OCI-LY1 (cell line): ENCODE data around the gene GXYLT2.

ENCODE experiments used
- EZH2 ChIP-seq: fragments of 200-600 bp; sonication (generic), shearing (Covaris generic); IDR thresholded peaks from 2 replicates; pipeline ENCODE4 v1.8.0; 2017; ENCODE audit warnings: borderline replicate concordance, mixed run types, mild to moderate bottlenecking, antibody characterized with exemption, low read length, moderate library complexity, mixed read lengths
- TF ChIP-seq, protein P1 (sequence below): fragments of 200-600 bp; sonication (generic), shearing (Covaris generic); IDR thresholded peaks from 2 replicates; pipeline ENCODE4 v1.5.1; 2017; ENCODE audit warnings: mild to moderate bottlenecking, antibody characterized with exemption, low read length, moderate library complexity, mixed read lengths

- TF ChIP-seq, protein P1, sequence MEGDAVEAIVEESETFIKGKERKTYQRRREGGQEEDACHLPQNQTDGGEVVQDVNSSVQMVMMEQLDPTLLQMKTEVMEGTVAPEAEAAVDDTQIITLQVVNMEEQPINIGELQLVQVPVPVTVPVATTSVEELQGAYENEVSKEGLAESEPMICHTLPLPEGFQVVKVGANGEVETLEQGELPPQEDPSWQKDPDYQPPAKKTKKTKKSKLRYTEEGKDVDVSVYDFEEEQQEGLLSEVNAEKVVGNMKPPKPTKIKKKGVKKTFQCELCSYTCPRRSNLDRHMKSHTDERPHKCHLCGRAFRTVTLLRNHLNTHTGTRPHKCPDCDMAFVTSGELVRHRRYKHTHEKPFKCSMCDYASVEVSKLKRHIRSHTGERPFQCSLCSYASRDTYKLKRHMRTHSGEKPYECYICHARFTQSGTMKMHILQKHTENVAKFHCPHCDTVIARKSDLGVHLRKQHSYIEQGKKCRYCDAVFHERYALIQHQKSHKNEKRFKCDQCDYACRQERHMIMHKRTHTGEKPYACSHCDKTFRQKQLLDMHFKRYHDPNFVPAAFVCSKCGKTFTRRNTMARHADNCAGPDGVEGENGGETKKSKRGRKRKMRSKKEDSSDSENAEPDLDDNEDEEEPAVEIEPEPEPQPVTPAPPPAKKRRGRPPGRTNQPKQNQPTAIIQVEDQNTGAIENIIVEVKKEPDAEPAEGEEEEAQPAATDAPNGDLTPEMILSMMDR, result no peak
- no peak for TF ChIP-seq EZH2
These were observed 41.7 kb upstream of the GXYLT2 start for GRCh38 chr3:72846166-72846565.
